ENCODE results near the gene MMP17. TPM values are rescaled to one million over a fixed set of nuclear protein-coding genes. Genes with fewer than 3 reads are reported as not detected.

MMP17 gene
- total RNA-seq, 1 experiment from 2014 or later = 0.61 TPM

DNA sequence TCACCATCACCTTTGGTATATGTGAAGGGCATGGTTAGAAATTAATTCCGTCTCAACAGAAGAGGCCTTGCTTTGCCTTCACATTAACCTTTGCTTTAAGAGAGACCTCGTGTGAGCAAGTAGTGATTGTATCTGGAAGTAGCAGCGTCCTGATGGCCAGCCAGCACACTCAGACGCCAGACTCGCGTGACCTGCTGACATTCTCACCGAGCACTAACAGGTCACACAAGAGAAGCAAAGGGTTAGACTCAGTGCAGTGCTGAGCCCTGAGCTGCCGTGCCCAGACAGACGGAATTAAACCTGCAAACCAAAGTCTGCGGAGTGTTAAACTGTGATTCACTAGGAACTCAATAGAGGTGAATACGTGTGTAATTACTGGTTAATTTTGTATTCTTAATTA, 40.1 kb upstream of the MMP17 start:
- Mint-ChIP-seq H3K27me3 (ENCODE audit: unreplicated experiment) (no peaks in the 10 kb centered on the region), H3K9me3 (ENCODE audit: low read depth, unreplicated experiment) (no peaks in the 10 kb centered on the region), H3K27ac (ENCODE audit: unreplicated experiment) (no peak overlapping the region), H3K36me3 (ENCODE audit: insufficient read depth, unreplicated experiment) (peaks cover 50% of the 10 kb centered on the region), H3K4me1 (ENCODE audit: low read depth, unreplicated experiment) (no peaks in the 10 kb centered on the region), H3K4me3 (ENCODE audit: low read depth, unreplicated experiment) (no peak overlapping the region)
- TF ChIP-seq, protein P1, sequence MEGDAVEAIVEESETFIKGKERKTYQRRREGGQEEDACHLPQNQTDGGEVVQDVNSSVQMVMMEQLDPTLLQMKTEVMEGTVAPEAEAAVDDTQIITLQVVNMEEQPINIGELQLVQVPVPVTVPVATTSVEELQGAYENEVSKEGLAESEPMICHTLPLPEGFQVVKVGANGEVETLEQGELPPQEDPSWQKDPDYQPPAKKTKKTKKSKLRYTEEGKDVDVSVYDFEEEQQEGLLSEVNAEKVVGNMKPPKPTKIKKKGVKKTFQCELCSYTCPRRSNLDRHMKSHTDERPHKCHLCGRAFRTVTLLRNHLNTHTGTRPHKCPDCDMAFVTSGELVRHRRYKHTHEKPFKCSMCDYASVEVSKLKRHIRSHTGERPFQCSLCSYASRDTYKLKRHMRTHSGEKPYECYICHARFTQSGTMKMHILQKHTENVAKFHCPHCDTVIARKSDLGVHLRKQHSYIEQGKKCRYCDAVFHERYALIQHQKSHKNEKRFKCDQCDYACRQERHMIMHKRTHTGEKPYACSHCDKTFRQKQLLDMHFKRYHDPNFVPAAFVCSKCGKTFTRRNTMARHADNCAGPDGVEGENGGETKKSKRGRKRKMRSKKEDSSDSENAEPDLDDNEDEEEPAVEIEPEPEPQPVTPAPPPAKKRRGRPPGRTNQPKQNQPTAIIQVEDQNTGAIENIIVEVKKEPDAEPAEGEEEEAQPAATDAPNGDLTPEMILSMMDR (IDR thresholded peaks at IDR 0.05; ENCODE audit: unreplicated experiment) = no peak
- intact Hi-C loops (cut with micrococcal nuclease; ENCODE audit: unreplicated experiment) = no loop called here
- CTCF ChIA-PET = no interaction called here
- no peak for DNase-seq
- BruUV-seq (replicated peaks) = no TSS peak

GRCh38 chr12:131789638-131790037, 38.6 kb upstream of the MMP17 start:
- CTCF ChIA-PET = no interaction called here
- H3K36me3 Mint-ChIP-seq (ENCODE audit: insufficient read depth, unreplicated experiment) = peaks cover 54% of the 10 kb centered on the region
- no peak overlapping the region for H3K4me3 Mint-ChIP-seq (ENCODE audit: low read depth, unreplicated experiment)
- intact Hi-C loops (cut with micrococcal nuclease; ENCODE audit: unreplicated experiment) = no loop called here
- BruUV-seq (replicated peaks) = no TSS peak
- H3K9me3 Mint-ChIP-seq (ENCODE audit: low read depth, unreplicated experiment) = no peaks in the 10 kb centered on the region
- TF ChIP-seq, protein P1 (IDR thresholded peaks at IDR 0.05; ENCODE audit: unreplicated experiment) = no peak
- H3K4me1 Mint-ChIP-seq (ENCODE audit: low read depth, unreplicated experiment) = no peaks in the 10 kb centered on the region
- H3K27me3 Mint-ChIP-seq (ENCODE audit: unreplicated experiment) = no peaks in the 10 kb centered on the region
- no peak overlapping the region for H3K27ac Mint-ChIP-seq (ENCODE audit: unreplicated experiment)
- DNase-seq = no peak

DNA sequence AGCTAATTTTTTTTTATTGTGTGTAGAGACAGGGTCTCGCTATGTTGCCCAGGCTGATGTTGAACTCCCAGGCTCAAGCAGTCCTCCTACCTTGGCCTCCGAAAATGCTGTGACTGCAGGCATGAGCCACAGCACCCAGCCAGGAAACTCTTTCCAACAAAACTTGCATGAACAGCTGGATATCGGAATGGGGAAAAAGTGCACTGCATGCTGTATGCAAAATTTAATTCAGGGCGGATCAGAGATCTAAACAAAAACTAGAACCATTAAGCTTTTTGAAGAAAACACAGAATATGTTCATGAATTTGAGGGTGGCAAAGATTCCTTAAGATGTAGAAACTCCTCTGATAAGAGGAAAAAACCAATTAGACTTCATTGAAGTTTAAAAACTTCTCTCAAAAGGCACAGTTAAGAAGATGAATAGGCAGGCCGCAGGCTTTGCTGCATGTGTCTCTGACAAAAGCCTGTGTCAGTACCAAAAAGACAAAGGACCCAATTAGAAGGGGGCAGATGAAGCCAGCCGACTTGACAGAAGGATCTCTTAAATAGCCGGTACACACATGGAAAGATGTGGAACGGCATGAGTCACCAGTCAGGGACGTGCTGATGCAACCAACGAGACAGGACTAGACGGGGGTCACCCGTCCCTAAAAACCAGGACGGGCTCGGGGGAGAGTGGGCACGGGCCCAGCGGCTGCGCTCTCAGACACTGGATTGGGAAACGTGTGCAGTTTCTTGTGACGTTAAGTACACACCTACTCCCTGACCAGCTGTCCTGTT, 34.8 kb upstream of the MMP17 start:
- H3K27ac Mint-ChIP-seq (ENCODE audit: unreplicated experiment) = no peak overlapping the region
- no peaks in the 10 kb centered on the region for H3K4me1 Mint-ChIP-seq (ENCODE audit: low read depth, unreplicated experiment)
- no peak for DNase-seq
- CTCF ChIA-PET = interaction anchor here (0.7 kb wide), 1 partner anchor 213 kb away, joined by 3 read pairs; no protein-coding TSS in a partner anchor
- no TSS peak for BruUV-seq (replicated peaks)
- no peaks in the 10 kb centered on the region for H3K27me3 Mint-ChIP-seq (ENCODE audit: unreplicated experiment)
- no peaks in the 10 kb centered on the region for H3K9me3 Mint-ChIP-seq (ENCODE audit: low read depth, unreplicated experiment)
- intact Hi-C loops (cut with micrococcal nuclease; ENCODE audit: unreplicated experiment) = no loop called here
- no peak overlapping the region for H3K4me3 Mint-ChIP-seq (ENCODE audit: low read depth, unreplicated experiment)
- H3K36me3 Mint-ChIP-seq (ENCODE audit: insufficient read depth, unreplicated experiment) = peaks cover 42% of the 10 kb centered on the region
- TF ChIP-seq, protein P1 (IDR thresholded peaks at IDR 0.05; ENCODE audit: unreplicated experiment) = no peak

DNA sequence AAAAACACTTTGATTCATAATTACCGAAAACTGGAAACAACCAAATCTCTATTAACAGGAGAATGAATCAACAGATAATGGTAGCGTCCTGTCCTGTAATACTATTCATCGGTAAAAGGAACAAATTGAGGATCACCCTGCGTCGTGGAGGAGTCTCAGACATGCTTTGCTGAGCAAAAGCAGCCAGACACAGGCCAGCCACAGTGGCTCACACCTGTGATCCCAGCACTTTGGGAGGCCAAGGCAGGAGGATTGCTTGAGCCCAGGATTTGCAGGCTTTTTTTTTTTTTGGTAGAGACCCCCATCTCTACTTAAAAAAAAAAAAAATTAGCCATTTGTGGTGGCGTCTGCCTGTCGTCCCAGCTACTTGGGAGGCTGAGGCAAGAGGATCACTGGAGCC, 34.1 kb upstream of the MMP17 start:
- Mint-ChIP-seq H3K27ac (ENCODE audit: unreplicated experiment) (no peak overlapping the region), H3K4me1 (ENCODE audit: low read depth, unreplicated experiment) (no peaks in the 10 kb centered on the region), H3K36me3 (ENCODE audit: insufficient read depth, unreplicated experiment) (peaks cover 42% of the 10 kb centered on the region), H3K4me3 (ENCODE audit: low read depth, unreplicated experiment) (no peak overlapping the region), H3K27me3 (ENCODE audit: unreplicated experiment) (no peaks in the 10 kb centered on the region), H3K9me3 (ENCODE audit: low read depth, unreplicated experiment) (no peaks in the 10 kb centered on the region)
- no peak for DNase-seq
- no TSS peak for BruUV-seq (replicated peaks)
- CTCF ChIA-PET = no interaction called here
- TF ChIP-seq, protein P1 (IDR thresholded peaks at IDR 0.05; ENCODE audit: unreplicated experiment) = no peak
- intact Hi-C loops (cut with micrococcal nuclease; ENCODE audit: unreplicated experiment) = no loop called here

Data from Calu3 (cell line).